DND-41 (cell line): ENCODE data around the gene UTP11.
"Not testable (repeated sequence)": the region's sequence is repeated elsewhere in the genome, so short reads cannot be mapped to it uniquely, and the experiment has no call there.

ENCODE experiments used
- EZH2 ChIP-seq: IDR thresholded peaks from 3 replicates; pipeline ENCODE4 v1.6.1; 2012; ENCODE audit warnings: borderline replicate concordance, low read depth, mild to moderate bottlenecking, moderate library complexity, low read length, inconsistent platforms; ENCODE audit not compliant: severe bottlenecking
- TF ChIP-seq, protein P1 (sequence below): IDR thresholded peaks from 2 replicates; pipeline ENCODE4 v1.5.1; 2012; ENCODE audit warnings: borderline replicate concordance, low read length, moderate library complexity, mild to moderate bottlenecking; ENCODE audit not compliant: poor library complexity, severe bottlenecking; ENCODE audit errors: extremely low read depth

DNA sequence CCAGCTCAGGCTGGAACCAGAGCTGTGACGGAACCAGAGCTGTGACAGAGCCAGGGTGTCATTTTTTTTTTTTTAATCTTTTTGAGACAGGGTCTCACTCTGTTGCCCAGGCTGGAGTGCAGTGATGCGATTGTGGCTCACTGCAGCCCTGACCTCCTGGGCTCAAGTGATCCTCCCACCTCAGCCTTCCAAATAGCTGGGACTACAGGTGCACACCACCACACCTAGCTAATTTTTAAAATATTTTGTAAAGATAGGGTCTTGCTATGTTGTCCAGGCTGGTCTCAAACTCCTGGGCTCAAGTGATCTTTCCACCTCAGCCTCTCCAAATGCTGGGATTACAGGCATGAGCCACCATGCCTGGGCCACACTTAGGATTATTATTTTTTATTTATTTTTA, 20.5 kb downstream of the UTP11 start:
- TF ChIP-seq, protein P1, sequence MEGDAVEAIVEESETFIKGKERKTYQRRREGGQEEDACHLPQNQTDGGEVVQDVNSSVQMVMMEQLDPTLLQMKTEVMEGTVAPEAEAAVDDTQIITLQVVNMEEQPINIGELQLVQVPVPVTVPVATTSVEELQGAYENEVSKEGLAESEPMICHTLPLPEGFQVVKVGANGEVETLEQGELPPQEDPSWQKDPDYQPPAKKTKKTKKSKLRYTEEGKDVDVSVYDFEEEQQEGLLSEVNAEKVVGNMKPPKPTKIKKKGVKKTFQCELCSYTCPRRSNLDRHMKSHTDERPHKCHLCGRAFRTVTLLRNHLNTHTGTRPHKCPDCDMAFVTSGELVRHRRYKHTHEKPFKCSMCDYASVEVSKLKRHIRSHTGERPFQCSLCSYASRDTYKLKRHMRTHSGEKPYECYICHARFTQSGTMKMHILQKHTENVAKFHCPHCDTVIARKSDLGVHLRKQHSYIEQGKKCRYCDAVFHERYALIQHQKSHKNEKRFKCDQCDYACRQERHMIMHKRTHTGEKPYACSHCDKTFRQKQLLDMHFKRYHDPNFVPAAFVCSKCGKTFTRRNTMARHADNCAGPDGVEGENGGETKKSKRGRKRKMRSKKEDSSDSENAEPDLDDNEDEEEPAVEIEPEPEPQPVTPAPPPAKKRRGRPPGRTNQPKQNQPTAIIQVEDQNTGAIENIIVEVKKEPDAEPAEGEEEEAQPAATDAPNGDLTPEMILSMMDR = not testable (repeated sequence)
- TF ChIP-seq EZH2 = not testable (repeated sequence)
